Epithelial cell of esophagus (primary cell): Measurements from ENCODE around the gene UBAC2.

Experiments used
- DNase-seq: peaks from one replicate; pipeline ENCODE4 v3.0.0; 2010; ENCODE audit warnings: low read depth
- H3K4me3 ChIP-seq: 2 replicates; pipeline ENCODE4 v1.5.1; 2011; ENCODE audit warnings: mild to moderate bottlenecking, low read length, control low read depth
- TF ChIP-seq, protein P1 (sequence below): IDR thresholded peaks from 2 replicates; pipeline ENCODE4 v1.5.1; 2011; ENCODE audit warnings: low read depth, mild to moderate bottlenecking, low read length, control low read depth, inconsistent platforms; ENCODE audit not compliant: insufficient read depth; ENCODE audit errors: missing control alignments

UBAC2 gene

DNA sequence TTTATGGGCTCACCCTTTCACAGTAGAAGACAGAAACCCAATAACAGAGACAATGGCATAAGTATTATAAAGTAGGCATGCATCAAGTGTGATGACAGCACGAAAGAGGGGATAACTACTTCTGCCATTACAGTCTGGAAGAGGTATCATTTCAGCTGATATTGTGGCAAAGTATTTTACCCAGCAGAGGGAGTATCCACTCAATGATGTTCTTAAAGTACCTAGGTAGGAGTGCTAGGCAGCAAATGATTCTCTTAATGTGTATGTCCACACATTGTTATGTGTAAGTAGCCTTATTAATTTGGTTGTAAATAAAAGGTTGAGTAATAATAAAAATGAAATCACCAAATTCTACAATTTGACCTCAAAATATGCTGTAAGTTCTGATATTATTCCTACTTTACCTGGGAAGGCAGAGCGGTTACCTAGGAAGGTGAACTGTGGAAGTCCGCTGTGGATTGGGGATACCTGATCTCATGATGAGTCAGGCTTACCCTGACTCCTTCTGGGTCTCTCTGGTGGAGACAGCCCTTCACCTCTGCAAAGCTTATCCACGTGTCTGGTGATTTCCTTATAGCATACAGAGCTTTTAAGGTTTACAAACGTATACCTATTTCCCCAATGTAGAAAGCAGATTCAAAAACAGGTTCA lies 4.1 kb upstream of the UBAC2 start:
- peak; percentile 66 for DNase-seq

DNA sequence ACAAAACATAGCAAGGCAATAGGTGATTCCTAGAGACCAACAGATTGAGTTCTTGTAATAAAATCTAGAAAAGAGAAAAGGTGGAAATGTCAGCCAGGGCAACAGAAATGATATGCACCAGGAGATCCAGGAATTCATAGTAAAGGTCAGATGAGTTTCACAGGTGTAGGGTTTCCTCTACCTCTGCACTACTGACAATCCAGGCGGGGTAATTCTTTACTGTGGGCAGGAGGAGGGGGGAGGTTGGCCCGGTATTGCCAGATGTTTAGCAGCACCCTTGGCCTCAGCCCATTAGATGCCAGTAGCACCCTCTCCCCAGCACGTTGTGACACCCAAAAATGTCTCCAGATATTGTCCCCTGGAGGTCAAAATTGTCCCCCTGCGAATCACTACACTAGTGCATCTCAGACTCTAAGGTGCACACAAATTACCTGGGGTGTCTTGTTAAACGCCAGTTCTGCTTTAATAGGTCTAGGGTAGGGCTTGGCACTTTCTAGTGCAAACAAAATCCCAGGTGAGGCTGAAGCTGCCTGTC lies 3.5 kb upstream of the UBAC2 start:
- no peak for DNase-seq
- TF ChIP-seq, protein P1, sequence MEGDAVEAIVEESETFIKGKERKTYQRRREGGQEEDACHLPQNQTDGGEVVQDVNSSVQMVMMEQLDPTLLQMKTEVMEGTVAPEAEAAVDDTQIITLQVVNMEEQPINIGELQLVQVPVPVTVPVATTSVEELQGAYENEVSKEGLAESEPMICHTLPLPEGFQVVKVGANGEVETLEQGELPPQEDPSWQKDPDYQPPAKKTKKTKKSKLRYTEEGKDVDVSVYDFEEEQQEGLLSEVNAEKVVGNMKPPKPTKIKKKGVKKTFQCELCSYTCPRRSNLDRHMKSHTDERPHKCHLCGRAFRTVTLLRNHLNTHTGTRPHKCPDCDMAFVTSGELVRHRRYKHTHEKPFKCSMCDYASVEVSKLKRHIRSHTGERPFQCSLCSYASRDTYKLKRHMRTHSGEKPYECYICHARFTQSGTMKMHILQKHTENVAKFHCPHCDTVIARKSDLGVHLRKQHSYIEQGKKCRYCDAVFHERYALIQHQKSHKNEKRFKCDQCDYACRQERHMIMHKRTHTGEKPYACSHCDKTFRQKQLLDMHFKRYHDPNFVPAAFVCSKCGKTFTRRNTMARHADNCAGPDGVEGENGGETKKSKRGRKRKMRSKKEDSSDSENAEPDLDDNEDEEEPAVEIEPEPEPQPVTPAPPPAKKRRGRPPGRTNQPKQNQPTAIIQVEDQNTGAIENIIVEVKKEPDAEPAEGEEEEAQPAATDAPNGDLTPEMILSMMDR, result peak; percentile 7

More for the DNA sequence above, 4.1 kb upstream of the UBAC2 start:
- no peak overlapping the region for H3K4me3 ChIP-seq
- TF ChIP-seq, protein P1, result peak; percentile 31

DNA sequence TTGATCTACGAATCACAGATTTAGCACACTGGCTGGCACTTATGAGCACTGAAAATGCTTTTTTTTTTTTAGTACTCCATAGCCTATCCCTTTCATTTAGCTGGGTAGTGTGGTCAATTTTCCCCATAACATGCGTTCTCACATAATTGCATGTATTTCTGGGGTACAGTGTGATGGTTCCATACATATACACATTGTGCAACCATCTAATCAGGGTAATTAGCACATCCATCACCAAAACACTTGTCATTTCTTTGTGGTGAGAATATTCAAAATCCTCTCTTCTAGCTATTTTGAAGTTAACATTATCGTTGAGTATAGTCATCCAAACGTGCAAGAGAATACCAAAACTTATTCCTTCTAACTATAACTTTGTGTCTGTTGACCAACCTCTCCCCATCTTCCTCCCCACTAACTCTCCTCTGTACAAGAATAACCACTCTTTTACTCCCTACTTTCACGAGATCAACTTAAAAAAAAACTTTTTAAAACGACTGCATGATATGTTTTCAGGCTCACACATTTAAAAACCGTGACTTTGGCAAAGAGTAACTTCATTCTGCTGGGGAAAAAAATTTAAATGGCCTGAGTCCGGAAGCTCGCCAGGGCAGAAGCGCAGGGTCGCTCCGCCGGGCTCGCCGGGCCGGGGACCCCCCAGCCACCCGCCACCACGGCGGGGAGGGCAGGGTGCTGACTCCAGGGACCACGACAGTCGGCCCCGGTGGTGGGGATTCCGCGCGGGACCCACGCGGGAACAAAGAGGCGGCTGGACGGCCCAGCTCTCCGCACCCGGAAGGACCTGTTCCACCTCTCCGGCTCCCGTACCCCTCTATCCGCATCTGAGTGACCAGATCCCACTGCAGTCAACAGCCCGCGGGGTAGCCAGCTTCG lies 868 bp upstream of the UBAC2 start:
- TF ChIP-seq, protein P1, result no peak
- no peak for DNase-seq
- H3K4me3 ChIP-seq, result peak overlapping the region; percentile 91

More for the DNA sequence above, 3.5 kb upstream of the UBAC2 start:
- H3K4me3 ChIP-seq, result no peak overlapping the region

DNA sequence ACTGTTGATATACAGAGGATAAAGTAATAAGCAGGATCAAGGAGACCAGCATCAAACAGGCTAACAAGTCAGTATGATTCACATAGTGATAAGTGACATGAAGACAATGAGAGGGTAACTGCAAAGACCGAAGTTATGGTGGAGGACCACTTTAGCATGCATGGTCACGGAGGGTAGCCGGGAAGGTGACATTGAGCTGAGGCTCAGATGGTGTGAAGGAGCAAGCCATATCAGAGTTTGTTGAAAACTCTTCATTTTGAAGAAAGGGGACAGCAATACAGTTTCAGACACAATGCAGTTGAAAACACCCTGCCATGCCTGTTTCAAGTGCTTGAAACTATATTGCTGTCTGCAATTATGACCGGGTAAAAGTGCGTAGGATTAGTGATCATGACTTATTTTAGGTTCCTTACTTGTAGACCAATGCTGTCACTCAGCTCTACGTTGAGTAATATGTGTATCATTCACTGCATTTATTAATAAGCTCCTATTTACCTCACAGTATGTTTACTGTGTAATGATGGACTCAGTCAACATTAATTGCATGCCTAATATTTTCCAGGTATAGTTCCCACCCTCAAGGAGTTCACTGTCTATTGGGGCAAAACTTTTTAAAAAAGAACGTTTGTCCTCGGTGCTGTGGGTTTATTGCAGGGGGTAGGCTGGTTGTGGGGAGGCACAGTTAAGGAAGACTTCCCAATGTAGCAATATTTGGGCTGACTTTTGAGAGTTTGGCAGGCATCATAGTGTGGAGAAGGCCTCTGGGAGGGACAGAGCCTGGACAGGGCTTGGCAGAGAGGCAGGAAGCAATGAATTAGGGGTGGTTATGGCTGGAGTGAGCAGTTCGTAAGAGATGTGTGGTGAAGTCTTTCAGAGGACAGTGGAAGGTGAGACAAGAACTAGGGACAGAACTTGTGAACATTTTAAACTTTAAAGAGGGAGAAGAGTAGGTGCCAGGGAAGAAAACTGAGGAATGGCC lies 3.2 kb downstream of the UBAC2 start:
- no peak for DNase-seq
- TF ChIP-seq, protein P1, result no peak

DNA sequence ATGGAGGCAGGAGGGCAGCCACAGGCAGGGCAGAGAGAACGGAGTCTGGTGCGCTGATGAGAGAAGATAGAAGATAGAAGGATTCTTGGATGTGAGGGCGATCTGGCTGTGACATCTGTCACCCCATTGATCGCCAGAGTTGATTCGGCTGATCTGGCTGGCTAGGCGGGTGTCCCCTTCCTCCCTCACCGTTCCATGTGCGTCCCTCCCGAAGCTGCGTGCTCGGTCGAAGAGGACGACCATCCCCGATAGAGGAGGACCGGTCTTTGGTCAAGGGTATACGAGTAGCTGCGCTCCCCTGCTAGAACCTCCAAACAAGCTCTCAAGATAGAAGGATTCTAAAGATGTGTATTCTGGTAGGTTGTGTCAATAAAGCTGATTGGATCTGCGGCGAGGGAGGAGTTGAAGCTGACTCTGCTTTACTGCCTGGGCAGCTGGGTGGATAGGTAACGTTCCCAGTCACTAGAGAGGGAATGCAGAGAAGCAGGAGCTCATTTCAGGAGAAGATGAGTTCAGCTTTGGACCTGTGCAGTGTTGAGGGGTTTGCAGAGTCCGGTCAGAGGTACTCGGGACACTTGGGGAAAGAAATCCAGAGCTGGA lies 5.1 kb downstream of the UBAC2 start:
- DNase-seq, result no peak
- H3K4me3 ChIP-seq, result no peak overlapping the region
- TF ChIP-seq, protein P1, result no peak

More for the DNA sequence above, 3.2 kb downstream of the UBAC2 start:
- no peak overlapping the region for H3K4me3 ChIP-seq

DNA sequence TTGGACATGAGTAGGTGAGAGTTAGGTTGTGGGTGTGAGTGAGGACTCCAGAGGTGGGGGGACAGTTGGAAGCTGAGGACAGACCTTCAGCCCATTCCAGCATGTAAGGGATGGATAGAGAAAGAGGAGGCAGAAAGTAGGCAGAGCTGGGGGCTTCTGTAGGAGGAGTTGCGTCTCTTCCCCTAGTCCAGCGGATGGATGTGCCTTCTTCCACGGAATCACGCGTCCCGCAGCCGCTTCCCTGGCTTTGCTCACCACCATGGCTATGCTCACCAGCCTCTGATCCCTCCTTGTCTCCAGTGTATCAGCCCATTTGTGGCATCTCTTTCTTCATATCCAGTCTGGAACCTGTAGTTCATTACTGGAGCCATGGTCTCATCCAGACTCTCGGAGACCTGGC lies 5.6 kb downstream of the UBAC2 start:
- TF ChIP-seq, protein P1, result no peak
- no peak for DNase-seq
- H3K4me3 ChIP-seq, result no peak overlapping the region
